Kidney (tissue), 14 donors: ENCODE data around the gene TINAGL1. TPM values are rescaled to one million over a fixed set of nuclear protein-coding genes. Genes with fewer than 3 reads are reported as not detected.

Source experiments
- DNase-seq, 5 donors: peaks; one replicate each; pipeline ENCODE4 v3.0.0-alpha.2; 2013 to 2020
- FAIRE-seq: peaks from 2 replicates; lab custom pipeline; 2012; peaks lifted over from hg19 to GRCh38; lab: Jason Lieb, UNC
- H3K27ac ChIP-seq, 2 donors: one replicate each; pipeline ENCODE4 v1.7.0; 2013; ENCODE audit warnings: low read depth in 2 of 2, low read length in 2 of 2, inconsistent platforms in 1 of 2
- H3K27me3 ChIP-seq: one replicate; pipeline ENCODE4 v1.7.1; 2013; ENCODE audit warnings: low read length, inconsistent platforms; ENCODE audit not compliant: control insufficient read depth, insufficient read depth
- H3K36me3 ChIP-seq, 3 donors: one replicate each; pipeline versions ENCODE4 v1.7.0 to v1.7.1; 2013; ENCODE audit warnings: low read length in 3 of 3, control low read depth in 1 of 3, inconsistent platforms in 1 of 3; ENCODE audit not compliant: insufficient read depth in 3 of 3, control insufficient read depth in 2 of 3
- H3K4me1 ChIP-seq, 3 donors: one replicate each; pipeline versions ENCODE4 v1.7.0 to v1.7.1; 2013; ENCODE audit warnings: low read length in 3 of 3, inconsistent platforms in 1 of 3, low read depth in 1 of 3; ENCODE audit not compliant: control insufficient read depth in 2 of 3, insufficient read depth in 2 of 3
- H3K4me3 ChIP-seq, 3 donors: one replicate each; pipeline versions ENCODE4 v1.7.0 to v1.8.1; 2013; ENCODE audit warnings: low read length in 3 of 3, control low read depth in 1 of 3, inconsistent platforms in 1 of 3
- H3K9ac ChIP-seq, 3 donors: one replicate each; pipeline versions ENCODE4 v1.7.0 to v1.7.1; 2013; ENCODE audit warnings: low read length in 3 of 3, control low read depth in 1 of 3, inconsistent platforms in 1 of 3
- H3K9me3 ChIP-seq, 3 donors: one replicate each; pipeline versions ENCODE4 v1.7.0 to v1.7.1; 2013; ENCODE audit warnings: low read length in 3 of 3, control low read depth in 1 of 3, inconsistent platforms in 1 of 3; ENCODE audit not compliant: control insufficient read depth in 2 of 3, insufficient read depth in 1 of 3
- intact Hi-C: fragments of 100-400 bp; cut with DNase I; formaldehyde crosslinking; loops from one replicate; pipeline ENCODE4 v1.11.1; 2022
- polyA plus RNA-seq: library from polyadenylated mRNA; stranded (reverse); fragments of 350-450 nt; fragmentation: Illumina TruSeq; extraction: RNeasy Lipid Tissue Mini Kit (QIAGEN cat#74804); gene quantifications from one replicate; pipeline ENCODE4 v1.2.3, GENCODE V29; 2014; ENCODE audit warnings: low read depth, low replicate concordance; ENCODE audit not compliant: insufficient read depth
- total RNA-seq: library from RNA; stranded (reverse); fragmentation: NEBNext Ultra II Directional; extraction: Animal tissue kit (Norgen Biotek cat#: 25700); gene quantifications from one replicate; pipeline ENCODE4 v1.2.1, GENCODE V29; 2021
- TF ChIP-seq, protein P1 (sequence below): IDR thresholded peaks from 3 replicates; pipeline ENCODE4 v1.5.1; 2012; ENCODE audit warnings: mild to moderate bottlenecking, moderate library complexity, borderline replicate concordance; ENCODE audit not compliant: insufficient read depth; ENCODE audit errors: extremely low read depth
- donor health status: control.
- donor health status: control.
- donor health status: control.
- donor health status: control.
- donor health status: control.
- donor health status: DM: yes; HTN: yes; CAD: no.
- donor health status: Normal renal cell carcinoma (clear cell type).

The TINAGL1 gene
- total and polyA plus RNA-seq, 2 donors from 2014 or later = 171 to 246 TPM

DNA sequence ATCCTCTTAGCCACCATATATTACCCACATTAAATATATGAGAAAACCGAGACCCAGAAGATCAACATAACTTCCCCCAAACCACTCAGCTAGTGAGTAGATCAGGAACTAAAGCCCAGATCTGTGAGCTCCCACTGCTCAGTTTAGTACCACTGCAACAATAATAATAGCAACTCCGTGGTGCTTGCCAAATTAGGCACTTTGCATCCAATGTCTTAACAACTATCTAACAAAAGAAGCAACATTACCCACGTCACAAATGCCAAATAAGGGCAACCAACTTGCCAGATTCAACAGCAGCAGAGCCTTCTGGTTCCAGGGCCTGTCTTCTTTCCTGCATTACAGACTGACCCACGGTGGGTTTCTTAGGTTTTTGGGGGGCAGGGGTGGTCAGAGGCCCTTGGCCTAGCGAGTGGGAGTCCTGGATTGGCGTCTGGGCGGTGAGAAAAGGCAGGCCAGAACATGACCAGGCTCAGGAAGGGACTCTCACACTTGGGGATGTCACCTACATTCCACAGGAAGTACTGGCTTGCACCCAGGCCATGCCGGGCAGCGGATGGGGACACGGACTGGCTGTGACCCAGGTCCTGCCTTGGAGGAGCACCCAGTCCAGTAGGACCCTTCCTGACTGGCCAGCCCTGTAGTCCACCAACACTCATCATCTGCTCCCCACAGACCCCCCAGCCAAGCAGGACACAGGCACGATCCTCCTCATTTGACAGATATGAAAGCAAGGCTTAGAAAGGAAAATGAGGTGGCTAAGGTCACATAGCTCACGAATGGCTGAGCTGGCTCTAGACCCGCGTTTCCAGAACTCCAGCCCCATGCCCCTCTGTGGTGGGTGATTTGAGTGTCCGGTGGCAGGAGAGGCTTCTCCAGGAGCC lies 45.8 kb downstream of the TINAGL1 start:
- Histone ChIP-seq H3K4me3 (no peak overlapping the region), H3K9me3 (no peaks in the 10 kb centered on the region), H3K9ac (no peak overlapping the region), H3K36me3 (no peaks in the 10 kb centered on the region), H3K27ac (no peak overlapping the region), H3K4me1 (peaks cover 0 to 10% (median 0%) of the 10 kb centered on the region in 3 donors), H3K27me3 (no peaks in the 10 kb centered on the region)
- FAIRE-seq (no peak), DNase-seq (no peak)
- intact Hi-C loops = no loop called here
- TF ChIP-seq, protein P1, sequence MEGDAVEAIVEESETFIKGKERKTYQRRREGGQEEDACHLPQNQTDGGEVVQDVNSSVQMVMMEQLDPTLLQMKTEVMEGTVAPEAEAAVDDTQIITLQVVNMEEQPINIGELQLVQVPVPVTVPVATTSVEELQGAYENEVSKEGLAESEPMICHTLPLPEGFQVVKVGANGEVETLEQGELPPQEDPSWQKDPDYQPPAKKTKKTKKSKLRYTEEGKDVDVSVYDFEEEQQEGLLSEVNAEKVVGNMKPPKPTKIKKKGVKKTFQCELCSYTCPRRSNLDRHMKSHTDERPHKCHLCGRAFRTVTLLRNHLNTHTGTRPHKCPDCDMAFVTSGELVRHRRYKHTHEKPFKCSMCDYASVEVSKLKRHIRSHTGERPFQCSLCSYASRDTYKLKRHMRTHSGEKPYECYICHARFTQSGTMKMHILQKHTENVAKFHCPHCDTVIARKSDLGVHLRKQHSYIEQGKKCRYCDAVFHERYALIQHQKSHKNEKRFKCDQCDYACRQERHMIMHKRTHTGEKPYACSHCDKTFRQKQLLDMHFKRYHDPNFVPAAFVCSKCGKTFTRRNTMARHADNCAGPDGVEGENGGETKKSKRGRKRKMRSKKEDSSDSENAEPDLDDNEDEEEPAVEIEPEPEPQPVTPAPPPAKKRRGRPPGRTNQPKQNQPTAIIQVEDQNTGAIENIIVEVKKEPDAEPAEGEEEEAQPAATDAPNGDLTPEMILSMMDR = no peak

DNA sequence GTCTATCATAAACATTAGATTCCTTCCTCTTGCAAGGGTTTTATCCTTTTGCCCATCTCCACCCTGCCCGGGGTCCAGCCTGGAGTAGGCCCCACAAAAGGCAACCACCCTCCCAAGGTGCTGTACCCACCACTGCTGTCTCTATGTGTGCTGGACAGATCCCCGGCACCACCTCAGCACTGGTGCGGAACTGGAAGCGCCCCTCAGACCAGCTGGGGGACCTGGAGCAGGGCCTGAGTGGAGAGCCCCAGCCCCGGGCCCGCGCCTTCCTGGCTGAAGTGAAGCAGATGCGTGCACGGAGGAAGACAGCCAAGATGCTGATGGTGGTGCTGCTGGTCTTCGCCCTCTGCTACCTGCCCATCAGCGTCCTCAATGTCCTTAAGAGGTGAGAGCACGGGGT lies 47.0 kb downstream of the TINAGL1 start:
- Histone ChIP-seq H3K36me3 (peaks cover 0 to 6% (median 3%) of the 10 kb centered on the region in 3 donors), H3K27me3 (no peaks in the 10 kb centered on the region), H3K4me1 (peaks cover 0 to 14% (median 0%) of the 10 kb centered on the region in 3 donors), H3K4me3 (no peak overlapping the region), H3K9ac (no peak overlapping the region), H3K27ac (no peak overlapping the region), H3K9me3 (no peaks in the 10 kb centered on the region)
- intact Hi-C loops = no loop called here
- TF ChIP-seq, protein P1 = no peak
- FAIRE-seq = no peak
- DNase-seq = no peak

GRCh38 chr1:31624309-31624708 lies 48.0 kb downstream of the TINAGL1 start:
- FAIRE-seq = no peak
- intact Hi-C loops = no loop called here
- TF ChIP-seq, protein P1 = no peak
- Histone ChIP-seq H3K27me3 (no peaks in the 10 kb centered on the region), H3K9ac (no peak overlapping the region), H3K4me3 (no peak overlapping the region), H3K27ac (no peak overlapping the region), H3K36me3 (peaks cover 0 to 16% (median 4%) of the 10 kb centered on the region in 3 donors), H3K4me1 (peaks cover 0 to 15% (median 0%) of the 10 kb centered on the region in 3 donors), H3K9me3 (no peaks in the 10 kb centered on the region)
- no peak for DNase-seq
